ENCODE data around the gene SLC16A6. TPM values are rescaled to one million over a fixed set of nuclear protein-coding genes. Genes with fewer than 3 reads are reported as not detected.
A peak's percentile ranks its signal among the peaks of the same experiment; 100 is the strongest.

SLC16A6 gene
- total RNA-seq, 1 experiment from 2014 or later, result 0.70 TPM

DNA sequence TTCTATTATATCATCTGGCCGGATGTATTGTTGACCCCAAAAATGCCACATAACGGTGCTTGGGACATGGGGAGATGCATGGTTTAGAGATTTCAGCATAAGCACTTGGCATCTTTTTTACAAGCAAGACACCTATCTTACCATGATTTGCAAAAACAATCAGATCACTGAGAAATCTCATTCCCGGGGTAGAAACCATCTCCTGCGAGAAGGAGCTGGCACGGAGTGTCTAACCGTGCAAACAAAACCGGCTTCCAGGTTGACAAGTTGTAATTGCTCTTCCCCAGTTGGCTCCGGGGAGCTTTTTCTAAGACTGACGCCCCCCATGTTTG is 1.0 kb downstream of the SLC16A6 start:
- no peak for TF ChIP-seq EZH2 (IDR thresholded peaks at IDR 0.05; ENCODE audit: low read depth)
- TF ChIP-seq, protein P1, sequence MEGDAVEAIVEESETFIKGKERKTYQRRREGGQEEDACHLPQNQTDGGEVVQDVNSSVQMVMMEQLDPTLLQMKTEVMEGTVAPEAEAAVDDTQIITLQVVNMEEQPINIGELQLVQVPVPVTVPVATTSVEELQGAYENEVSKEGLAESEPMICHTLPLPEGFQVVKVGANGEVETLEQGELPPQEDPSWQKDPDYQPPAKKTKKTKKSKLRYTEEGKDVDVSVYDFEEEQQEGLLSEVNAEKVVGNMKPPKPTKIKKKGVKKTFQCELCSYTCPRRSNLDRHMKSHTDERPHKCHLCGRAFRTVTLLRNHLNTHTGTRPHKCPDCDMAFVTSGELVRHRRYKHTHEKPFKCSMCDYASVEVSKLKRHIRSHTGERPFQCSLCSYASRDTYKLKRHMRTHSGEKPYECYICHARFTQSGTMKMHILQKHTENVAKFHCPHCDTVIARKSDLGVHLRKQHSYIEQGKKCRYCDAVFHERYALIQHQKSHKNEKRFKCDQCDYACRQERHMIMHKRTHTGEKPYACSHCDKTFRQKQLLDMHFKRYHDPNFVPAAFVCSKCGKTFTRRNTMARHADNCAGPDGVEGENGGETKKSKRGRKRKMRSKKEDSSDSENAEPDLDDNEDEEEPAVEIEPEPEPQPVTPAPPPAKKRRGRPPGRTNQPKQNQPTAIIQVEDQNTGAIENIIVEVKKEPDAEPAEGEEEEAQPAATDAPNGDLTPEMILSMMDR (conservative IDR thresholded peaks at IDR 0.05), result no peak
- Histone ChIP-seq H2AFZ (no peak overlapping the region), H3F3A (ENCODE audit: insufficient read depth, low read depth) (peaks cover 18% of the 10 kb centered on the region), H3K4me3 (peak overlapping the region; percentile 76; the same call in 1 of the 2 replicates), H3K9me2 (ENCODE audit: insufficient read depth) (no peaks in the 10 kb centered on the region), H3K9me3 (ENCODE audit: insufficient read depth, low read depth) (no peaks in the 10 kb centered on the region), H3K27me3 (ENCODE audit: insufficient read depth, low read depth) (no peaks in the 10 kb centered on the region), H3K79me2 (ENCODE audit: low read depth) (peaks cover 3% of the 10 kb centered on the region; the same call in 1 of the 2 replicates), H3K27ac (no peak overlapping the region), H3K4me2 (peak overlapping the region; percentile 81), H3K4me1 (replicated peaks; ENCODE audit: insufficient read depth) (peaks cover 20% of the 10 kb centered on the region), H3K36me3 (ENCODE audit: low read depth) (no peaks in the 10 kb centered on the region), H4K20me1 (ENCODE audit: insufficient read depth) (no peaks in the 10 kb centered on the region)
- intact Hi-C loops (cut with micrococcal nuclease; ENCODE audit: unreplicated experiment), result loop anchor here (5.0 to 10.0 kb wide), 2 partner anchors 65 to 87 kb away; no protein-coding TSS in a partner anchor
- no peak for DNase-seq
- no TSS peak for BruUV-seq (replicated peaks)
- CTCF ChIA-PET, result interaction anchor here (0.6 kb wide), 1 partner anchor 21 kb away, joined by 6 read pairs; no protein-coding TSS in a partner anchor
- POLR2A ChIA-PET (ENCODE audit: unreplicated experiment), result no interaction called here

DNA sequence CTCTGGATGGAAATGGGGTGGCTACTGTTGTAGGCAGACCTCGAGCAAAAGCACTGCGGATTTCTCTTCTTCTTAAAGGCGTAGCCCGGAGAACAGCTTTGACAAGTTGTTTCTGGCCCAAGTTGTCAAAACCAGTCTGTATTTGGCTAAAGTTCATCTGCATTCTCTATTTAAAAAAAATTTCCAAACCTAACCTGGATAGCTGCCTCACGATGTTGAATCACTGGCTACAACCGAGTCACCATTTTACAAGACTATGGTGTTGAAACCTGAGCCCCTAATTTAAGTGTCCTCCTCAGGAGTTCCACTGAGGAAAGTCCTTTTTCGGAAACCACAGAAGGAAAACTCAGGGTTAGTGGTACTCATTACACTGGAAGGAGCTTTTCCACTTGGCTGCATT is 1.5 kb downstream of the SLC16A6 start:
- Histone ChIP-seq H3K9me3 (ENCODE audit: insufficient read depth, low read depth) (no peaks in the 10 kb centered on the region), H3F3A (ENCODE audit: insufficient read depth, low read depth) (peaks cover 18% of the 10 kb centered on the region), H3K9me2 (ENCODE audit: insufficient read depth) (no peaks in the 10 kb centered on the region), H3K4me3 (no peak overlapping the region), H3K36me3 (ENCODE audit: low read depth) (no peaks in the 10 kb centered on the region), H2AFZ (no peak overlapping the region), H3K4me2 (peak overlapping the region; percentile 81), H3K27me3 (ENCODE audit: insufficient read depth, low read depth) (no peaks in the 10 kb centered on the region), H3K27ac (no peak overlapping the region), H4K20me1 (ENCODE audit: insufficient read depth) (no peaks in the 10 kb centered on the region), H3K4me1 (replicated peaks; ENCODE audit: insufficient read depth) (peaks cover 20% of the 10 kb centered on the region), H3K79me2 (ENCODE audit: low read depth) (peaks cover 3% of the 10 kb centered on the region; the same call in 1 of the 2 replicates)
- TF ChIP-seq EZH2 (IDR thresholded peaks at IDR 0.05; ENCODE audit: low read depth), result no peak
- TF ChIP-seq, protein P1 (conservative IDR thresholded peaks at IDR 0.05), result no peak
- DNase-seq, result no peak
- BruUV-seq (replicated peaks), result no TSS peak
- ChIA-PET POLR2A (ENCODE audit: unreplicated experiment) (no interaction called here), CTCF (interaction anchor here (0.6 kb wide), 1 partner anchor 21 kb away, joined by 6 read pairs; no protein-coding TSS in a partner anchor)
- intact Hi-C loops (cut with micrococcal nuclease; ENCODE audit: unreplicated experiment), result no loop called here

DNA sequence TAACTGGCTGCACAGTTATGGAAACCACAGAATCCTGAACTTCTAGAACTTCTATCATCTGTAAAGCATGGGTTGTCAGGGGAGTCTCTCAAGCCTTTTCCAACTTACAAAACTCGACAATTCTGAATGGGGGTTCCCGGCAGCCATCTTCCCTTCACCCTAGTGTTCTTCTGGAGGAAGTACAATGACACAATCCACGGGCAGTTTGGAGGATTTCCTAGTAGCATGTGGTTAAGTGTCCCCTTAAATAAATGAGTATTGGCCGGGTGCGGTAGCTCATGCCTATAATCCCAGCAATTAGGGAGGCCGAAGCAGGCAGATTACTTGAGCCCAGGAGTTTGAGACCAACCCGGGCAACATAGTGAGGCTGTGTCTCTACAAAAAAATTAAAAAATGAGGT is 2.1 kb downstream of the SLC16A6 start:
- no peak for DNase-seq
- Histone ChIP-seq H3F3A (ENCODE audit: insufficient read depth, low read depth) (peaks cover 18% of the 10 kb centered on the region), H3K4me2 (no peak overlapping the region), H3K4me3 (no peak overlapping the region), H3K27ac (no peak overlapping the region), H3K79me2 (ENCODE audit: low read depth) (peaks cover 3% of the 10 kb centered on the region; the same call in 1 of the 2 replicates), H3K9me3 (ENCODE audit: insufficient read depth, low read depth) (no peaks in the 10 kb centered on the region), H4K20me1 (ENCODE audit: insufficient read depth) (no peaks in the 10 kb centered on the region), H3K9me2 (ENCODE audit: insufficient read depth) (no peaks in the 10 kb centered on the region), H3K27me3 (ENCODE audit: insufficient read depth, low read depth) (no peaks in the 10 kb centered on the region), H3K36me3 (ENCODE audit: low read depth) (no peaks in the 10 kb centered on the region), H3K4me1 (replicated peaks; ENCODE audit: insufficient read depth) (peaks cover 20% of the 10 kb centered on the region), H2AFZ (no peak overlapping the region)
- ChIA-PET CTCF (no interaction called here), POLR2A (ENCODE audit: unreplicated experiment) (no interaction called here)
- BruUV-seq (replicated peaks), result no TSS peak
- TF ChIP-seq, protein P1 (conservative IDR thresholded peaks at IDR 0.05), result no peak
- no peak for TF ChIP-seq EZH2 (IDR thresholded peaks at IDR 0.05; ENCODE audit: low read depth)
- intact Hi-C loops (cut with micrococcal nuclease; ENCODE audit: unreplicated experiment), result no loop called here

Data from PC-9 (cell line).